Ectodermal cell (in vitro differentiated cells): ENCODE measurements around the gene ZMYND11.
"Not testable (repeated sequence)": the region's sequence is repeated elsewhere in the genome, so short reads cannot be mapped to it uniquely, and the experiment has no call there.

Experiments used
- H3K27ac ChIP-seq: 2 replicates; pipeline ENCODE4 v1.7.0; 2013; ENCODE audit warnings: mild to moderate bottlenecking, low read depth, low read length; ENCODE audit not compliant: insufficient read depth, poor library complexity, severe bottlenecking
- H3K27me3 ChIP-seq: 2 replicates; pipeline ENCODE4 v1.7.0; 2013; ENCODE audit warnings: mild to moderate bottlenecking, low read length; ENCODE audit not compliant: insufficient read depth, control insufficient read depth, poor library complexity, severe bottlenecking
- H3K36me3 ChIP-seq: one replicate; pipeline ENCODE4 v1.7.0; 2013; ENCODE audit warnings: low read length; ENCODE audit not compliant: control insufficient read depth, insufficient read depth
- H3K4me1 ChIP-seq: one replicate; pipeline ENCODE4 v1.7.0; 2013; ENCODE audit warnings: low read length; ENCODE audit not compliant: control insufficient read depth, insufficient read depth
- H3K4me3 ChIP-seq: 2 replicates; pipeline ENCODE4 v1.7.0; 2013; ENCODE audit warnings: low read depth, low read length, control low read depth; ENCODE audit not compliant: insufficient read depth
- H3K9me3 ChIP-seq: 2 replicates; pipeline ENCODE4 v1.7.0; 2013; ENCODE audit warnings: mild to moderate bottlenecking, low read length, moderate library complexity; ENCODE audit not compliant: control insufficient read depth
- WGBS, 2 experiments: methylation state at CpG; one replicate each; pipeline ENCODE4 v1.1.7; 2013; ENCODE audit warnings: missing lambda C conversion rate in 2 of 2; 5-methylcytosine and 5-hydroxymethylcytosine counted together

Gene ZMYND11

DNA sequence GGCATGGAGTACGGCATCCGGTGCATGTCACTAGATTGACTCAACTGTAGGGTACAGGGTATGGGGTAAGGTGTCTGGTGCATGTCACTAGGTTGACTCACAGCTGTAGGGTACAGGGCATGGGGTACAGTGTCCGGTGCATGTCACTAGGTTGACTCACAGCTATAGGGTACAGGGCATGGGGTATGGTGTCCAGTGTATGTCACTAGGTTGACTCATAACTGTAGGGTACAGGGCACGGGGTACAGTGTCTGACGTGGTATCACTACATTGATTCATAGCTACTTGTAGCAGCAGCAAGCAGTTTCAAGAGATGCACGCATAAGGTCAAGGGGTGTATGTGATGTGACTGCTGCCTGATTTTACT is 129.8 kb downstream of the ZMYND11 start:
- not testable (repeated sequence) for H3K9me3 ChIP-seq, H3K27me3 ChIP-seq, H3K4me3 ChIP-seq, H3K36me3 ChIP-seq, H3K27ac ChIP-seq, H3K4me1 ChIP-seq
- WGBS, 2 experiments: 93 to 94% methylated on average over 4 to 6 of the region's 6 CpGs

GRCh38 chr10:265816-266588 is 130.7 kb downstream of the ZMYND11 start:
- not testable (repeated sequence) for H3K36me3 ChIP-seq, H3K4me3 ChIP-seq, H3K27ac ChIP-seq, H3K9me3 ChIP-seq, H3K27me3 ChIP-seq, H3K4me1 ChIP-seq
- 88 to 95% methylated on average over 1 of the region's 5 CpGs for WGBS, 2 experiments

GRCh38 chr10:266974-267425 is 131.7 kb downstream of the ZMYND11 start:
- no peaks in the 10 kb centered on the region for H3K27me3 ChIP-seq
- WGBS, 2 experiments: 85 to 91% methylated on average over 8 of the region's 8 CpGs
- no peak overlapping the region for H3K4me3 ChIP-seq
- H3K27ac ChIP-seq: no peak overlapping the region
- H3K9me3 ChIP-seq: no peaks in the 10 kb centered on the region
- H3K36me3 ChIP-seq: no peaks in the 10 kb centered on the region
- H3K4me1 ChIP-seq: no peaks in the 10 kb centered on the region

DNA sequence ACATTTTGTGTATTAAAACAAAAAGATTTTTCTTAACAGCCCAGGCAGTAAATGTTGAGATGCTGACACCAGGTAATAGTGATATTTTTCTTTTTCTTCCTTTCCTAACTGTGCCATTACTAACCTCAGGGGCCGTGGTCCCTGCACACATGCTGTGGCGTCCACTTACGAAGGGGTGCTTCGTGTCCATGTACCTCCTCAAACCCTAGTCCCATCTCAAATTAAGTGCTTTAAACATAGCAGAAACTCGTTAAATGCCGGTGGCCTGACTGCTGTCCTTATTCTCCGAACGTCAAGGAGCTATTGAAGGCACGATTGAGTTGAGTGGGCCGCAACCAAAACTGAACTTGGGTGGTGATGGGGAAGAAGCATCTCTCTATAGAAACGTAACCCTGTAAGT is 132.4 kb downstream of the ZMYND11 start:
- Histone ChIP-seq H3K27ac (no peak overlapping the region), H3K9me3 (no peaks in the 10 kb centered on the region), H3K4me1 (no peaks in the 10 kb centered on the region), H3K27me3 (no peaks in the 10 kb centered on the region), H3K36me3 (no peaks in the 10 kb centered on the region), H3K4me3 (no peak overlapping the region)
- WGBS, 2 experiments: 92 to 94% methylated on average over 10 to 11 of the region's 11 CpGs

- H3K36me3 ChIP-seq: no peaks in the 10 kb centered on the region
- 74 to 79% methylated on average over 10 of the region's 10 CpGs for WGBS, 2 experiments
- no peaks in the 10 kb centered on the region for H3K27me3 ChIP-seq
- no peak overlapping the region for H3K27ac ChIP-seq
- no peak overlapping the region for H3K4me3 ChIP-seq
- H3K4me1 ChIP-seq: no peaks in the 10 kb centered on the region
- H3K9me3 ChIP-seq: no peaks in the 10 kb centered on the region
Observed at GRCh38 chr10:269440-270074, 134.3 kb downstream of the ZMYND11 start.

- Histone ChIP-seq H3K27ac (no peak overlapping the region), H3K4me1 (no peaks in the 10 kb centered on the region), H3K9me3 (no peaks in the 10 kb centered on the region), H3K27me3 (no peaks in the 10 kb centered on the region), H3K36me3 (no peaks in the 10 kb centered on the region), H3K4me3 (no peak overlapping the region)
- 73 to 79% methylated on average over 3 of the region's 3 CpGs for WGBS, 2 experiments
Observed at GRCh38 chr10:271201-271600, 135.9 kb downstream of the ZMYND11 start.

- no peaks in the 10 kb centered on the region for H3K4me1 ChIP-seq
- no peaks in the 10 kb centered on the region for H3K36me3 ChIP-seq
- WGBS, 2 experiments: 91 to 93% methylated on average over 6 of the region's 6 CpGs
- H3K27me3 ChIP-seq: no peaks in the 10 kb centered on the region
- no peak overlapping the region for H3K27ac ChIP-seq
- H3K9me3 ChIP-seq: no peaks in the 10 kb centered on the region
- no peak overlapping the region for H3K4me3 ChIP-seq
Observed at GRCh38 chr10:271722-272121, 136.5 kb downstream of the ZMYND11 start.

GRCh38 chr10:273088-273487 is 137.8 kb downstream of the ZMYND11 start:
- Histone ChIP-seq H3K27ac (no peak overlapping the region), H3K9me3 (no peaks in the 10 kb centered on the region), H3K27me3 (no peaks in the 10 kb centered on the region), H3K4me3 (no peak overlapping the region), H3K36me3 (no peaks in the 10 kb centered on the region), H3K4me1 (no peaks in the 10 kb centered on the region)
- WGBS, 2 experiments: 94 to 96% methylated on average over 16 of the region's 16 CpGs

GRCh38 chr10:274866-275265 is 139.6 kb downstream of the ZMYND11 start:
- Histone ChIP-seq H3K27ac (no peak overlapping the region), H3K9me3 (no peaks in the 10 kb centered on the region), H3K27me3 (no peaks in the 10 kb centered on the region), H3K4me1 (no peaks in the 10 kb centered on the region), H3K4me3 (no peak overlapping the region), H3K36me3 (no peaks in the 10 kb centered on the region)
- WGBS, 2 experiments: 94 to 96% methylated on average over 2 of the region's 2 CpGs

- H3K27ac ChIP-seq: no peak overlapping the region
- no peaks in the 10 kb centered on the region for H3K9me3 ChIP-seq
- H3K27me3 ChIP-seq: no peaks in the 10 kb centered on the region
- H3K36me3 ChIP-seq: no peaks in the 10 kb centered on the region
- no peak overlapping the region for H3K4me3 ChIP-seq
- 96% methylated on average over 18 of the region's 18 CpGs for WGBS, 2 experiments
- no peaks in the 10 kb centered on the region for H3K4me1 ChIP-seq
Observed at GRCh38 chr10:275680-276079, 140.4 kb downstream of the ZMYND11 start.
